Measurements from ENCODE around the gene CNTNAP3B. TPM values are rescaled to one million over a fixed set of nuclear protein-coding genes. Genes with fewer than 3 reads are reported as not detected.
"Not testable (repeated sequence)": the region's sequence is repeated elsewhere in the genome, so short reads cannot be mapped to it uniquely, and the experiment has no call there.

Gene CNTNAP3B
- polyA plus RNA-seq (ENCODE audit: insufficient read length in 4 of 4), result 10 to 100 TPM; 10.8 to 25.8 (median 14.2) TPM

DNA sequence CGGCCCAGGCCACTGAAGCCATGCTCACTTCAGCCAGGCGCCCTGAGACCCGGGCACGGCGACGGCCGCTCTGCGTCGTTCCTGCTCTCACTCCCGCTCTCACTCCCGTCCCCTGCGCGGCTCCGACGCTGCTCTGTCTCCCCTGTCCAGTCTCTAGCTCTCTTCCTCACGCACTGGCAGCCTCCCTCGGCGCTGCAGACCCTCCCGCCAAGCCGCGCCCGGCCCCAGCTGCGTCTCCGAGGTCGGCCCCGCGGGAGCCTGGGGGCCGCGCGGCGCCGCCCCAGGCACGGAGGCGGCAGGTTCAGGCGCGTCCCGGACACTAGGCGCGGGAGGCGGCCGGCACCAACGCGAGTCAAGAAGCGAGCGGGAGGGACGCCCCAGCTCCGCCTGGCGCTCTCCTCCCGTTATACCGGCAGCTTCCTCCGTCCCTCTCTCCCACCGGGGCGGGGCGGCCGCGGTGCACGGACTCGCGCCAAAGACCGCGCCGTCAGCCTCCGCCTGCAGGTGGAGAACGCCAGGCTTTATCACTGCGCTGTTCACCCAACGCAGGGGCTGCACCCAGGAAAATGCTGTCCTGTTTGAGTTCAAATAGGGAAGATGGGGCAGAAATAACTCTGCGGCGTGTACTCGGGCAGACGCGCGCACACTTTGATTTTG lies at the start of gene CNTNAP3B:
Gene CNTNAP3B, minus strand, starts transcription at position 354 of the 657 bp plus-strand sequence. Its CDS starts 332 bp downstream, at position 22.
- DNase-seq (ENCODE audit: low read depth in 4 of 4, low spot score in 2 of 4), result not testable (repeated sequence)

DNA sequence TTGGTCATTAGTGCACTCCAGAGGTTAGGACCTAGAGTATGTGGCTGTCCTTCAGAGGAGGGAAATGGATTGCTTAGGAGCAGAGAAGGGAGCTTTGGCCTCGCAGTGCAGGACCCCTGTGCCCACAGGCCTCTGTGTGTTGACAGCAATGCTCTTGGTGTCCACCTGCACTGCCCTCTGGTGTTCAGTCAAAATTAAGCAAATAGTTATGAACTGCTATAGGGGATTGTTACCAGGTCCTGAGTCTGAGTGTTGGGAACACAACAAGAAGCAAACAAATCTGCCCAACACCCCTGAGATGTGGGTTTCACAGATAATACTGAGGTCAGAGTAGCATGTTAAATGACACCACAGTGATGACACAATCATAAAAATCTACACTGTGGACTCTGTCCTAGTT lies 31.1 kb upstream of the CNTNAP3B start:
- DNase-seq (ENCODE audit: low read depth in 4 of 4, low spot score in 2 of 4), result peak in 2 of 4 donors; percentile 0 to 9

- not testable (repeated sequence) for DNase-seq (ENCODE audit: low read depth in 4 of 4, low spot score in 2 of 4)
These were observed 2.0 kb downstream of the CNTNAP3B start for GRCh38 chr9:42127056-42127841.

DNA sequence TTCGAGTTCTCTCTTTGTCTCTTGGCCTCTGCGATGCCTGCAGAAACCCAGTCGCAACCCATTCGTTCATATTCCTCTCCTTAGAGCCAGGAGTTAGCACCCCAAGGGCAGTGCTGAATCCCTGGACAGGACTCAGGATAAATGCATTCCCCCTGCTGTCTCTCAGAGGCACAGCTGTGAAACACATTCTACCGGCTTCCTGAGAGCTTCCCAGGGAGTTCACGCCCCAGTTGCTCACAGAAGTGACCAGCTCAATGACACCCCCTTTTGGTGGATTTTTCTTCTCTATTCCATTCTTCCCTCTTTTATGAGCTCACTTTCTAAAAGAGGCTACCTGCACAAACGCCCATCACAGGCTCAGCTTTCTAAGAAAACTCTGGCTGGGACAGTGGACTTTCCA lies 8.2 kb downstream of the CNTNAP3B start:
- DNase-seq (ENCODE audit: low read depth in 4 of 4, low spot score in 2 of 4), result not testable (repeated sequence)

DNA sequence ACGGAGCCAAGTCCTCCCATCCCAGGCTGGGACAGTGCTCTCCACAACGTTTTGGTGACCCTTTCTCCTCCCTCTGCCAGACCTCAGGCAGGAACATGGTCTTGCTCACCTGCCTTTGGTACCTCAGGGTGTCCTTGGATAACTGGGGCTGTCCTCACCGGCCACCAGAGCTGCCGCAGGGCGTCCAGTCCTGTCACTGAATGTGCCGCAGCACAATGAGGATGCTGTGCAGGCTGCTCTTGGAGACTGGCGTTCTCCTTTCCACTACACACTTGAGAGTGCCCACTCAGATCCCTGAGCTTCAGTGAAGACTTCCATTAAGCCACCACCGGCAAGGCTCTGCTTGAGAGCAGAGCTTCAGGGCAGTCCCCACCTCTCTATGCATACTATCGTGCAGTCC lies 33.3 kb downstream of the CNTNAP3B start:
- DNase-seq (ENCODE audit: low read depth in 4 of 4, low spot score in 2 of 4), result not testable (repeated sequence)

GRCh38 chr9:42084559-42084952 lies 44.7 kb downstream of the CNTNAP3B start:
- not testable (repeated sequence) for DNase-seq (ENCODE audit: low read depth in 4 of 4, low spot score in 2 of 4)

DNA sequence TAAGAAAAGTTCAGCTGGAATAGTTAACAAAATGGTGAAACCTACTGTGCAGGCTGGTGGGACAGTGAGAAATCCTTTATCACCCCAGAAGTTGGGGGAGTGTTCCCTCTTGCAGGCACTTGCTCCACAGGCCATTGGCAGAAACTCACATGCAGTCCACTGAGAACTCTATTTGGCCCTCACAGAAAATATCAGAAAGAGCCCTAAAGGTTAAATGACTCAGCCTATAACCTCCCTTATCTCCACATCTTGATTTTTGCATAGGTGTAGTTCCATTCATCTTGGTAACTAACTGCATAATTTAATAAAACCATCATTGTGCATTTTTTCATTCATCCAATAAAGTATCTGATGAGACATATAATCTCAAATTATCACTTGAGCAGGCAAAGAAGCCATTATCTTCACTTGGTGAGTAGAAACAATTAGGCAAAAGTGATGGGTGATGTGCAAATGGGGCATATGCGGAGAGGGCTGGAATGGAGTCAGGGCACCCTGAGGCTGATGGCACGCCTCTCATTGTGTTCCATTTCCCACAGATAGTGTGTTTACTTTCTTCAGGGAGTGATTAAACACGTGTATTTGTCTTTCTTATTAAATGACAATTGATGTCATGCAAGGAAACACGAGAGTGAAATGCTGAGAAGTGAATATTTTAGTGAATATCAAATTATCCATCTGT lies 45.2 kb downstream of the CNTNAP3B start:
- not testable (repeated sequence) for DNase-seq (ENCODE audit: low read depth in 4 of 4, low spot score in 2 of 4)

DNA sequence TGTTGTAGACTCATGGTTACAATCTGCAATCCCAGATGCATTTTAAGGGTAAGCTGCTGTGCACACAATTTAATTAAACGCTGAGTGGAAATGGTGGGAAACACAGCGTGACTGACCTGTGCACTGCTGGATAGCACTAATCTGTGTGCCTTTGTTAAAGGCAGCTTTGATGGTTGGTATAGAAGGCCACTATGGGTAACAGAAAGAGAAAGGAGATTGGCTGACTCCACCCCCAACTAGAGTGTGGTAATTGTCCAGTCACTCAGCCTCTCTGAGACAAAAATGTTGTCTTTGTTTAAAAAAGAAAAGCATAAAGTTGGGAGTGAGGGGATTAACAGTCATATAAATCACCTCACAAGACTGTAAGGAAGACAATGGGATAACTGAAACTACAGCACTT lies 48.9 kb downstream of the CNTNAP3B start:
- DNase-seq (ENCODE audit: low read depth in 4 of 4, low spot score in 2 of 4), result not testable (repeated sequence)

- not testable (repeated sequence) for DNase-seq (ENCODE audit: low read depth in 4 of 4, low spot score in 2 of 4)
These were observed 54.4 kb downstream of the CNTNAP3B start for GRCh38 chr9:42074868-42075267.

DNA sequence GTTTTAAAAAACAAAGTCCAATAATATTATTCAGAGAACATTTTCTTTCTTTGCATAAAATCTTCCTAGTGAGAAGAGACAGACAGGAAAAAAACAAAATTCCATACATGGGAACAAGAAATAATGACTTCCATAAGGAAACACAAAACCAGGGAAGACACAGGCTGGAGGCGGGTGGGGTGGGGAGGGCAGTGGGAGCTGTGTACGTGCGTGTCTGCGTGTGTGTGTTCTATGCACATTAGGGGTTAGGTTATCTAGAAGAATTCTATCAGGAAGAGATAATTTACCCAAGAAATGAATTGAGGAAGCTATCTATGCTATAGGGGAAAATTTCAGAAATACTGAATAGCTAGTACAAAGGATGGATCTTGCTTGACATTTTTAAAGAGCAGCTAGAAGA lies 58.2 kb downstream of the CNTNAP3B start:
- DNase-seq (ENCODE audit: low read depth in 4 of 4, low spot score in 2 of 4), result not testable (repeated sequence)

DNA sequence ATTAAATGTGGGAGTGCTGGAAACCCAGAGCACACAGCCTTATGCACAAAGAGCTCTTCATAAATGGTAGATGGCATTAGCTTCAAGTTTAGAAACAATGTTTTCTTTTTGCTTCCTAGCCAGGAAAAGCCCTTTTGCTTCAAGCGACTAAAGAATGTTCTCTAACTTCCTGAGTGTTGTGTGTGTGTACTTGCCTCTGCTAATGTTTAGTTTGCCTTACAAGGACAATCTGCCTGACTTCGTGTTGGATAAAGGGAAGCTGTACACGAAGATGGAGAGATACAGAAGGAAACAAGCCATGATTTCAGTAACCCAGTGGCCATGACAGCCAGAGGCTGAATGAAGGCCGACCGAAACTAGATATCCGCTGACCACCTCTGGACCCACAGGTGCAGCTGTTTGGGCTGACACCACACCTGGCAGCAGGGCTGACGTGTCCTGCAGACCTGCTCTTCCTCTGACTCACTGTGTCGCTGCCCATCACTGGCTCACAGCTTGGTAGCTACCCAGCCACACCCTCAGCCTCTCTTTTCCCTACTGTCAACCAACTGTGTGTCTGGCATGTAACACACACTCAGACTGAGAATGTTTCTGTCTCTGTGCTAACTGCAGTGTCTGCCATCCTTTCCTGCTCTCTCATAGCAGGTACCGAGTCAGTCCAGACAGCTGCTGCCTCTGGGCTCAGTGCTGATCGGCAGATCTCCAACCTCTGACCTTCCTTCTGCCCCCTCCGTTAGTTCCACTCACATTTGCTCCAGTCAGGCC lies 59.0 kb downstream of the CNTNAP3B start:
- DNase-seq (ENCODE audit: low read depth in 4 of 4, low spot score in 2 of 4), result not testable (repeated sequence)

GRCh38 chr9:42053874-42054273 lies 75.4 kb downstream of the CNTNAP3B start:
- DNase-seq (ENCODE audit: low read depth in 4 of 4, low spot score in 2 of 4), result not testable (repeated sequence)

DNA sequence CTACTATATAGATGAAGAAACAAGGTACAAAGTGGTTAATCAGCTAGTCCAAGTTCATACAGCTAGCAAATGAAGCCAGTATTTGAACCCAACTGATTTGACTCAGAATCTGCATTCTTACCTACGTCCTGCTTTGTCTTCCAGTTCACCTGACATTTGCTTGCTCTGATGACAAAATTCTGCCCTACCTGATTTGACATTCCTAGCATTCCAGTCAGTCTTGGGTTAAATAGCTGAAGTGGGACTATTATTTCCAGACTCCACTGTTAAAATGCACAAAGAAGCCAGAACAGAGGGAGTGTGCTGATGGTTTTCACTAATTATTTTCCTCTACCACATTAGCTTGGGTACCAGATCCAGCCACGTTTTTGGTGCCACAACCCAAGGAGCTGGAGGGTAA lies 78.5 kb downstream of the CNTNAP3B start:
- not testable (repeated sequence) for DNase-seq (ENCODE audit: low read depth in 4 of 4, low spot score in 2 of 4)

DNA sequence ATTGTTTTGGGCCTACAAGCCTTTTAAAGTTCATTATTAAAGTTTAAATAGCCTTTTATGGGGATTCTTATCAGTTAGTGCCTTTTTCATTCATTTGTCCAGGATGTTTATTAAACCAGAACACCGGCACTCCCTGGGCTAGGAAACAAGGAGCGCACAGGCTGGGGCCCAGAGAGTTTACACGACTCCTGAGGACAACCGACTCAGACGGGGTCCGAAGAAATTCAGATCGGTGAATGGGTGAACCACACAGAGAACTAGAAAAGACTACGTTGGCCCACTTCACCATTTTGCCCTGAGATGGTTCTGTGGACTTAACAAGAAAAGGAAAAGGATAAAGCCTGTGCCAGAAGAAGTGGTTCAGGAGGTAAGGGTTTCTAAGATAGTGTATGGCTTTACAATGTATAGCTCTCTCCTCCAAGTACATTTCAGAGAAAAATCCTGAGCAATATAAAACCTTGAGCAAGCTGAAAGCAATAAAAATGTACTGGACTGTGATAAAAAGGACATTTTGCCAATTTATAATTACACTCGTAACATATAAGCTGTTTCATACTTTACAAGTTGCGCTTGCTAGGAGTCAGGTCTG lies 84.7 kb downstream of the CNTNAP3B start:
- DNase-seq (ENCODE audit: low read depth in 4 of 4, low spot score in 2 of 4), result not testable (repeated sequence)

DNA sequence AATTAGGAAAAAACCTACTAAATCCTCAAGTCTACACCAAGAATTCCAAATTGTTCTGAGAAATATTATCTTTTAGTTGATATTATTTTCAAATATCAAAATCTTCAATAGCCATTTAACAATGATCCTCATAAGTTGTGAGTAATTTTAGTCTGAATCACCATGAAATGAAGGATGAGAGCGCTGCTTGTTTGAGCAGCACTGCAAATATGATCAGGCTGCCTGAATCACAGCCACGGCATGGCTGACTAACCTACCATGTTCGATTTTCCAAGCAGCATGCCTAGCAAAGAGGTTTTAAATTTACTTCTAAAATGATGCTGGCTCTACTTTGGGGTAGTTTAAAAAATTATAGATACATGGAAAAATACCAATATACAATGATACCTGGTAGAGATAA lies 95.7 kb downstream of the CNTNAP3B start:
- DNase-seq (ENCODE audit: low read depth in 4 of 4, low spot score in 2 of 4), result not testable (repeated sequence)

GRCh38 chr9:42020639-42021038 lies 108.6 kb downstream of the CNTNAP3B start:
- DNase-seq (ENCODE audit: low read depth in 4 of 4, low spot score in 2 of 4), result not testable (repeated sequence)

GRCh38 chr9:42018220-42018922 lies 110.9 kb downstream of the CNTNAP3B start:
- DNase-seq (ENCODE audit: low read depth in 4 of 4, low spot score in 2 of 4), result not testable (repeated sequence)

- not testable (repeated sequence) for DNase-seq (ENCODE audit: low read depth in 4 of 4, low spot score in 2 of 4)
These were observed 114.9 kb downstream of the CNTNAP3B start for GRCh38 chr9:42014317-42014716.

DNA sequence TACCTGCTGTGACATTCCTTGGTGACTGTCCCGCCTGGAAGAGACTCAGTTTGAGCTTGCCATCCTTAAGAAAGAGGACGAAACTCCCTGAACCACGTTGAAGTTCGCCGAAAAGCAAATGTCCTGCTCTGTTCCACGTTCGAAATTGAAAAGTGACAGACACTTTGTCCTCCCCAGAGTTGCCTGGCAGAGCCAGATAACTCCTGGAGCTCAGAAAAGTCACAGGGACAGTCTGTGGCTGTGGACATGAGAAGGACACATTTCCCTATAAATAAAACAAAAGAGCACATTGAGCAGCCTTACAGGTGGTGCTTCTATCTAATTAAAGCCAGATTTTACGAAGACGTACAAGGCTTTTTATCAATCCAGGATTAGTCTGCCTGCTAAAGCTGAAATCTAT lies 137.6 kb downstream of the CNTNAP3B start:
- DNase-seq (ENCODE audit: low read depth in 4 of 4, low spot score in 2 of 4), result not testable (repeated sequence)
